ENCODE data around the gene YWHAQ. TPM values are rescaled to one million over a fixed set of nuclear protein-coding genes. Genes with fewer than 3 reads are reported as not detected.

Gene YWHAQ
- total RNA-seq, 2 experiments from 2014 or later = 95.8 to 101 TPM

GRCh38 chr2:9618410-9618809, 12.4 kb downstream of the YWHAQ start:
- peak overlapping the region; percentile 82 for H3K4me3 Mint-ChIP-seq
- peak overlapping the region; percentile 79 for H3K27ac Mint-ChIP-seq
- ChIA-PET CTCF (interaction anchor here (0.8 kb wide), 1 partner anchor 10 kb away, joined by 3 read pairs; no protein-coding TSS in a partner anchor), POLR2A (interaction anchor here (0.8 to 3.9 kb wide), 4 partner anchors 10 to 19 kb away, joined by 3 to 34 read pairs (median 10); partner anchors contain the start of gene YWHAQ)
- TF ChIP-seq, protein P1, sequence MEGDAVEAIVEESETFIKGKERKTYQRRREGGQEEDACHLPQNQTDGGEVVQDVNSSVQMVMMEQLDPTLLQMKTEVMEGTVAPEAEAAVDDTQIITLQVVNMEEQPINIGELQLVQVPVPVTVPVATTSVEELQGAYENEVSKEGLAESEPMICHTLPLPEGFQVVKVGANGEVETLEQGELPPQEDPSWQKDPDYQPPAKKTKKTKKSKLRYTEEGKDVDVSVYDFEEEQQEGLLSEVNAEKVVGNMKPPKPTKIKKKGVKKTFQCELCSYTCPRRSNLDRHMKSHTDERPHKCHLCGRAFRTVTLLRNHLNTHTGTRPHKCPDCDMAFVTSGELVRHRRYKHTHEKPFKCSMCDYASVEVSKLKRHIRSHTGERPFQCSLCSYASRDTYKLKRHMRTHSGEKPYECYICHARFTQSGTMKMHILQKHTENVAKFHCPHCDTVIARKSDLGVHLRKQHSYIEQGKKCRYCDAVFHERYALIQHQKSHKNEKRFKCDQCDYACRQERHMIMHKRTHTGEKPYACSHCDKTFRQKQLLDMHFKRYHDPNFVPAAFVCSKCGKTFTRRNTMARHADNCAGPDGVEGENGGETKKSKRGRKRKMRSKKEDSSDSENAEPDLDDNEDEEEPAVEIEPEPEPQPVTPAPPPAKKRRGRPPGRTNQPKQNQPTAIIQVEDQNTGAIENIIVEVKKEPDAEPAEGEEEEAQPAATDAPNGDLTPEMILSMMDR (IDR thresholded peaks at IDR 0.05) = no peak
- H3K9me3 Mint-ChIP-seq = peaks cover 2% of the 10 kb centered on the region
- no peak overlapping the region for H3K27ac ChIP-seq (ENCODE audit: low read depth in 1 of 2, low read length in 2 of 2)
- H3K4me3 ChIP-seq (ENCODE audit: low read length) = peak overlapping the region; percentile 9
- H3K36me3 ChIP-seq (ENCODE audit: insufficient read depth, low read length) = peaks cover 5% of the 10 kb centered on the region
- H3K4me1 ChIP-seq (ENCODE audit: insufficient read depth, low read length) = peaks cover 11% of the 10 kb centered on the region
- H3K27me3 ChIP-seq (ENCODE audit: control insufficient read depth in 1 of 2, insufficient read depth in 2 of 2, low read length in 2 of 2) = no peaks in the 10 kb centered on the region
- ATAC-seq (ENCODE audit: poor library complexity) (peak; percentile 87), DNase-seq (peak in 5 of 14 experiments; percentile 9 to 80 (median 45))
- H3K4me1 Mint-ChIP-seq (ENCODE audit: low read depth) = peaks cover 99% of the 10 kb centered on the region
- H3K9me3 ChIP-seq (ENCODE audit: control insufficient read depth in 1 of 2, insufficient read depth in 1 of 2, low read length in 2 of 2) = no peaks in the 10 kb centered on the region
- peaks cover 47% of the 10 kb centered on the region for H3K36me3 Mint-ChIP-seq (ENCODE audit: low read depth)
- no peaks in the 10 kb centered on the region for H3K27me3 Mint-ChIP-seq
- intact Hi-C loops (cut with DNase I, micrococcal nuclease) = no loop called here

- no peak overlapping the region for H3K4me3 ChIP-seq (ENCODE audit: low read length)
- Mint-ChIP-seq H3K27ac (no peak overlapping the region), H3K4me3 (no peak overlapping the region), H3K9me3 (peaks cover 2% of the 10 kb centered on the region), H3K4me1 (ENCODE audit: low read depth) (peaks cover 98% of the 10 kb centered on the region), H3K36me3 (ENCODE audit: low read depth) (peaks cover 46% of the 10 kb centered on the region), H3K27me3 (no peaks in the 10 kb centered on the region)
- TF ChIP-seq, protein P1 (IDR thresholded peaks at IDR 0.05) = no peak
- no peak overlapping the region for H3K27ac ChIP-seq (ENCODE audit: low read depth in 1 of 2, low read length in 2 of 2)
- H3K4me1 ChIP-seq (ENCODE audit: insufficient read depth, low read length) = peaks cover 11% of the 10 kb centered on the region
- CTCF ChIA-PET = interaction anchor here (1.1 kb wide), 1 partner anchor 196 kb away, joined by 3 read pairs; no protein-coding TSS in a partner anchor
- DNase-seq (no peak), ATAC-seq (ENCODE audit: poor library complexity) (no peak)
- no peaks in the 10 kb centered on the region for H3K9me3 ChIP-seq (ENCODE audit: control insufficient read depth in 1 of 2, insufficient read depth in 1 of 2, low read length in 2 of 2)
- H3K36me3 ChIP-seq (ENCODE audit: insufficient read depth, low read length) = peaks cover 2% of the 10 kb centered on the region
- H3K27me3 ChIP-seq (ENCODE audit: control insufficient read depth in 1 of 2, insufficient read depth in 2 of 2, low read length in 2 of 2) = no peaks in the 10 kb centered on the region
- POLR2A ChIA-PET = interaction anchor here (0.7 to 3.9 kb wide), 4 partner anchors 9 to 62 kb away, joined by 3 to 34 read pairs (median 8); partner anchors contain the start of genes ADAM17 and YWHAQ
- intact Hi-C loops (cut with DNase I, micrococcal nuclease) = no loop called here
Measured at GRCh38 chr2:9617749-9618148, 13.0 kb downstream of the YWHAQ start.

DNA sequence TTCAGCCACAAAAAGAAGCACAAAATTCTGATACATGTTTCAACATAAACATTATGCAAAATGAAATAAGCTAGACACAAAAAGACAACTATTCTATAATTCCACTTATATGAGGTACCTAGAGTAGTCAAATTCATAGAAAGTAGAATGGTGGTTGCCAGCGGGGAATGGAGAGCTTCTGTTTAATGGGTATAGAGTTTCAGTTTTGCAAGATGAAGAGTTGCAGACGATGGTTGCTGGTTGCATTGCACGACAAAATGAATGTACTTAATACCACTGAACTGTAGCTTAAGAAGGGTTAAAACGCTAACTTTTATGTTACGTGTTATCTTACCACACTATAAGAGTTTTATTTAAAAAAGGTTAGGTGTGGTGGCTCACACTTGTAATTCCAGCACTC, 13.5 kb downstream of the YWHAQ start:
- no peaks in the 10 kb centered on the region for H3K9me3 ChIP-seq (ENCODE audit: control insufficient read depth in 1 of 2, insufficient read depth in 1 of 2, low read length in 2 of 2)
- H3K36me3 ChIP-seq (ENCODE audit: insufficient read depth, low read length) = peaks cover 4% of the 10 kb centered on the region
- CTCF ChIA-PET = interaction anchor here (1.1 kb wide), 1 partner anchor 196 kb away, joined by 3 read pairs; no protein-coding TSS in a partner anchor
- Mint-ChIP-seq H3K27ac (no peak overlapping the region), H3K4me1 (ENCODE audit: low read depth) (peaks cover 98% of the 10 kb centered on the region), H3K36me3 (ENCODE audit: low read depth) (peaks cover 42% of the 10 kb centered on the region), H3K27me3 (no peaks in the 10 kb centered on the region), H3K4me3 (peak overlapping the region; percentile 57), H3K9me3 (peaks cover 2% of the 10 kb centered on the region)
- intact Hi-C loops (cut with DNase I, micrococcal nuclease) = no loop called here
- POLR2A ChIA-PET = interaction anchor here (0.7 to 3.9 kb wide), 4 partner anchors 9 to 62 kb away, joined by 3 to 34 read pairs (median 8); partner anchors contain the start of genes ADAM17 and YWHAQ
- DNase-seq (no peak), ATAC-seq (ENCODE audit: poor library complexity) (no peak)
- TF ChIP-seq, protein P1 (IDR thresholded peaks at IDR 0.05) = no peak
- H3K4me1 ChIP-seq (ENCODE audit: insufficient read depth, low read length) = peaks cover 15% of the 10 kb centered on the region
- no peak overlapping the region for H3K27ac ChIP-seq (ENCODE audit: low read depth in 1 of 2, low read length in 2 of 2)
- H3K4me3 ChIP-seq (ENCODE audit: low read length) = no peak overlapping the region
- no peaks in the 10 kb centered on the region for H3K27me3 ChIP-seq (ENCODE audit: control insufficient read depth in 1 of 2, insufficient read depth in 2 of 2, low read length in 2 of 2)
